Superior temporal gyrus (tissue), 1 donor: ENCODE data around the gene ABCA4.
"Not testable (repeated sequence)": the region's sequence is repeated elsewhere in the genome, so short reads cannot be mapped to it uniquely, and the experiment has no call there.

Source experiments
- DNase-seq: peaks from one replicate; pipeline ENCODE4 v3.0.0-alpha.2; 2016; ENCODE audit errors: extremely low spot score

The ABCA4 gene

GRCh38 chr1:94120991-94121390 is at the start of gene ABCA4:
Gene ABCA4 (minus strand): TSS chr1:94121148. CDS start chr1:94121045, 103 bp downstream.
- no peak for DNase-seq

GRCh38 chr1:94169126-94169525 is 48.2 kb upstream of the ABCA4 start:
- DNase-seq, result no peak

GRCh38 chr1:94165843-94166242 is 44.9 kb upstream of the ABCA4 start:
- DNase-seq, result no peak

- DNase-seq, result not testable (repeated sequence)
Observed at GRCh38 chr1:94164885-94165284, 43.9 kb upstream of the ABCA4 start.

GRCh38 chr1:94164121-94164520 is 43.2 kb upstream of the ABCA4 start:
- not testable (repeated sequence) for DNase-seq

GRCh38 chr1:94163249-94163648 is 42.3 kb upstream of the ABCA4 start:
- DNase-seq, result not testable (repeated sequence)

GRCh38 chr1:94160811-94161210 is 39.9 kb upstream of the ABCA4 start:
- DNase-seq, result no peak

- no peak for DNase-seq
Observed at GRCh38 chr1:94156096-94156625, 35.2 kb upstream of the ABCA4 start.

GRCh38 chr1:94154989-94155388 is 34.0 kb upstream of the ABCA4 start:
- no peak for DNase-seq

- no peak for DNase-seq
Observed at GRCh38 chr1:94153133-94153532, 32.2 kb upstream of the ABCA4 start.

- not testable (repeated sequence) for DNase-seq
Observed at GRCh38 chr1:94149166-94149565, 28.2 kb upstream of the ABCA4 start.

GRCh38 chr1:94146273-94146672 is 25.3 kb upstream of the ABCA4 start:
- no peak for DNase-seq

GRCh38 chr1:94144836-94145235 is 23.9 kb upstream of the ABCA4 start:
- no peak for DNase-seq

GRCh38 chr1:94143809-94144176 is 22.8 kb upstream of the ABCA4 start:
- no peak for DNase-seq

GRCh38 chr1:94143173-94143808 is 22.3 kb upstream of the ABCA4 start:
- DNase-seq, result no peak

- no peak for DNase-seq
Observed at GRCh38 chr1:94142583-94142982, 21.6 kb upstream of the ABCA4 start.

GRCh38 chr1:94142022-94142421 is 21.1 kb upstream of the ABCA4 start:
- no peak for DNase-seq

GRCh38 chr1:94132111-94132510 is 11.2 kb upstream of the ABCA4 start:
- DNase-seq, result no peak

- no peak for DNase-seq
Observed at GRCh38 chr1:94130851-94131595, 10.1 kb upstream of the ABCA4 start.

GRCh38 chr1:94126651-94127050 is 5.7 kb upstream of the ABCA4 start:
- no peak for DNase-seq

GRCh38 chr1:94125551-94126514 is 4.9 kb upstream of the ABCA4 start:
- DNase-seq, result no peak

GRCh38 chr1:94124538-94124937 is 3.6 kb upstream of the ABCA4 start:
- no peak for DNase-seq
